Ishikawa (cell line): ENCODE data around the gene IKZF1.

Source experiments
- CEBPB ChIP-seq: IDR thresholded peaks from 2 replicates; pipeline ENCODE4 v1.6.1; 2012
- CREB1 ChIP-seq: IDR thresholded peaks from 2 replicates; pipeline ENCODE4 v1.6.1; 2012; ENCODE audit warnings: low read depth
- EGR1 ChIP-seq: IDR thresholded peaks from 2 replicates; pipeline ENCODE4 v1.6.1; 2012
- EP300 ChIP-seq: IDR thresholded peaks from 2 replicates; pipeline ENCODE4 v1.6.1; 2012; ENCODE audit warnings: borderline replicate concordance
- FOXM1 ChIP-seq: IDR thresholded peaks from 2 replicates; pipeline ENCODE4 v1.6.1; 2012; ENCODE audit warnings: low read depth, borderline replicate concordance
- NFIC ChIP-seq: IDR thresholded peaks from 2 replicates; pipeline ENCODE4 v1.6.1; 2012
- RAD21 ChIP-seq: IDR thresholded peaks from 2 replicates; pipeline ENCODE4 v1.6.1; 2012; ENCODE audit warnings: low read depth
- REST ChIP-seq: IDR thresholded peaks from 2 replicates; pipeline ENCODE4 v1.6.1; 2012; ENCODE audit warnings: low read depth, mild to moderate bottlenecking
- TAF1 ChIP-seq: IDR thresholded peaks from 2 replicates; pipeline ENCODE4 v1.6.1; 2012; ENCODE audit warnings: low read depth, mild to moderate bottlenecking
- TCF12 ChIP-seq: IDR thresholded peaks from 2 replicates; pipeline ENCODE4 v1.6.1; 2012; ENCODE audit warnings: low read depth
- TEAD4 ChIP-seq: IDR thresholded peaks from 2 replicates; pipeline ENCODE4 v1.6.1; 2012
- USF1 ChIP-seq: IDR thresholded peaks from 2 replicates; pipeline ENCODE4 v1.6.1; 2012
- YY1 ChIP-seq: IDR thresholded peaks from 2 replicates; pipeline ENCODE4 v1.6.1; 2012; ENCODE audit warnings: low read depth
- ZBTB7A ChIP-seq: IDR thresholded peaks from 2 replicates; pipeline ENCODE4 v1.6.1; 2012; ENCODE audit warnings: low read depth
- TF ChIP-seq, protein P1 (sequence below): IDR thresholded peaks from 2 replicates; pipeline ENCODE4 v1.6.1; 2012

The IKZF1 gene

GRCh38 chr7:50306494-50307367, 2.2 kb downstream of the IKZF1 start:
- TF ChIP-seq NFIC = no peak
- no peak for TF ChIP-seq TAF1
- no peak for TF ChIP-seq FOXM1
- TF ChIP-seq YY1 = no peak

DNA sequence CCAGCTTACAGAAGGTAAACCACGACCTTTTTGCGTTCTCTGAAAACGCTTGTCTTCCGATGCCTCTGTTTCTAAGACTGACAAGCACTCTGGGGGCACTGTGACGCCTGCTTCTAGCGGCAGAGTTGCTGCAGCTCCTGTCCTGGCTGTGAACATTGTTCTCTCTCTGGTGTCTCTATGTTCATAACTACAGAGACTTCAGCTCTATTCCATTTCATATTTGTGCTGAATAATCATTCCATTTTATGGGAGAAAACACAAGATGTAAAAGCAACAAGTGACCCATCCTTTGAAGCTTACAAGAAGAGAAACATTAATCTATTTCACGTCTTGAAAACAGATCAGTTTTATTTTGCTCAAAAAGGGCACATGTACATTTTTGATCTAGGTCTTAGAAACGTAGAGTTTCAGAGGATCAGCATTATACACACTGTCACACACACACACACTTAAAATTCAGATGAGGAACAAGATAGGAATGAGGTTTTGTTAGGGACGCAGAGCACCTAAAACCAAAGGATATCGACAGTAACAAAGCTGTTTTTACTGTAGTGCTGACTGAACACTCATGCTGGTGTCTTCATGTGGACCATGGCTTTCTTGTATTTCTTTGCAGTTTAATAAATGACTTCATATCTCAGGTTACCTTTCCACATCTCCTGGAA, 3.0 kb downstream of the IKZF1 start:
- TF ChIP-seq EGR1 (no peak), CEBPB (no peak), USF1 (no peak), EP300 (no peak), CREB1 (no peak), TAF1 (no peak), ZBTB7A (no peak), FOXM1 (no peak), YY1 (no peak), REST (no peak), NFIC (no peak), TEAD4 (no peak), TCF12 (no peak), RAD21 (no peak)
- TF ChIP-seq, protein P1, sequence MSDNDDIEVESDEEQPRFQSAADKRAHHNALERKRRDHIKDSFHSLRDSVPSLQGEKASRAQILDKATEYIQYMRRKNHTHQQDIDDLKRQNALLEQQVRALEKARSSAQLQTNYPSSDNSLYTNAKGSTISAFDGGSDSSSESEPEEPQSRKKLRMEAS = no peak

DNA sequence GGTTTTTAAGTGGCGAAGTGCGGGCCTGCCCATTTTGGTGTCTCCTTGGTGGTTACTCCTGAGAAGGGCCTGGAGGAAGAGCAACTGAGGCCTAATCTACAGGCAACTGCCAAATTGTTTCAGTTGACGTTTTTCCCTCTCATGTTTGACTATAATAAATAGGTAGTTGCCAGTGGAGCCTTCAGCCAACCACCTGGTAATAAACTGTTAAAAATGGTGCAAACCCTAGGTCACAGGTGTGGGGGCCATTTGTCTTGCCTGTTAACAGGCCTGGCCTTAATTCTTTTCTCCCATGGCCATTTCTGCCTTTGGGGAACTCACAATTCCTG, 3.7 kb downstream of the IKZF1 start:
- no peak for TF ChIP-seq YY1
- no peak for TF ChIP-seq REST
- no peak for TF ChIP-seq TEAD4
- TF ChIP-seq NFIC = no peak
- no peak for TF ChIP-seq USF1
- no peak for TF ChIP-seq EGR1
- TF ChIP-seq TAF1 = no peak
- TF ChIP-seq TCF12 = no peak
- no peak for TF ChIP-seq FOXM1
- TF ChIP-seq CEBPB = no peak
- no peak for TF ChIP-seq RAD21
- no peak for TF ChIP-seq ZBTB7A
- no peak for TF ChIP-seq CREB1
- TF ChIP-seq, protein P1 = no peak
- TF ChIP-seq EP300 = no peak

DNA sequence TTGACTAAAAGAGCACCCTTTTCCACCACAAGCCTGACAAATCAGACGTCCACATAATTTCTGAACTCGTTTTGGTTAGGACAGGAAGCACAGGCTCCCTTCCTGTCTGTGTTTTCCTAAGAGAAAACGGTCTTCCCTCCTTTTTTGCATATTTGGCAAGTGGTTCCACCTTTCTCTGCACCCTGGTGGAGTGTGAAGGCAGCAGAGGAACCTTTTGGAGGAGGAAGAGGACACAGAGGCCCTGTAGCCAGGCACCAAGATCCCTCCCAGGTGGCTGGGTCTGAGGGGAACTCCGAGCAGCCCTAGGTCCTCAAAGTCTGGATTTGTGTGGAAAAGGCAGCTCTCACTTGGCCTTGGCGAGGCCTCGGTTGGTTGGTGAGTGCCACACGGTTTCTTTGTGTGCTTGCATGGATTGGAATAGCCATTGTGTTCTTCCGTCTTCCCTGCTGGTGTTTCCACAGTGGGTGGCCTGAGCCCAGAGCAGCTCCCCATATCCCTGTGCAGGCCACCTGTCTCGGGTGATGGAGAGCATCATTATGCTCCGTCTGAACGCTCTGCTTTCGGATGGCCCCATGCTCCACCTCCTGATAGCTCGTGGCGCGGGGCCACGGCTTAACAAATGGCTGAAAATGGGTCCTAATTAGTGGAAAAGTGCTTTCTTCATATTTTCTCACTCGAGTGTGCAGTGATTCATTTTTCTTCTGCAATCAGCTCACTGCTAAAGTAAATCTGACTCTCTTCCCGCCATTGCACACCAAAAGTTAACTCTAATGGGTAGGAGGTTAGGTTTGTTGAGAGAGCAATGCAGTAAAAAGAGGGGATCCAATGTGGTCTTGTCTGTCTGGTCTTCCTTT, 4.2 kb downstream of the IKZF1 start:
- no peak for TF ChIP-seq TAF1
- no peak for TF ChIP-seq RAD21
- no peak for TF ChIP-seq EGR1
- no peak for TF ChIP-seq ZBTB7A
- TF ChIP-seq CREB1 = no peak
- no peak for TF ChIP-seq YY1
- TF ChIP-seq, protein P1 = no peak
- no peak for TF ChIP-seq NFIC
- TF ChIP-seq EP300 = no peak

GRCh38 chr7:50309721-50310120, 5.2 kb downstream of the IKZF1 start:
- TF ChIP-seq CEBPB (no peak), ZBTB7A (no peak), USF1 (no peak), EP300 (no peak), TCF12 (no peak), YY1 (no peak), NFIC (no peak), TEAD4 (no peak), TAF1 (no peak), FOXM1 (no peak), CREB1 (no peak), EGR1 (no peak), REST (no peak)
